Measurements from ENCODE around the gene MESD.

The MESD gene

GRCh38 chr15:80926126-80926525 is 63.5 kb downstream of the MESD start:
- H3K4me3 ChIP-seq (ENCODE audit: insufficient read length, low read depth), result no peak overlapping the region
- no peaks in the 10 kb centered on the region for H3K9me3 ChIP-seq (ENCODE audit: insufficient read depth, low read length)
- TF ChIP-seq ZNF274 (IDR thresholded peaks at IDR 0.05; ENCODE audit: low read depth, low read length) (no peak), YY1 (IDR thresholded peaks at IDR 0.05; ENCODE audit: insufficient read depth, insufficient read length) (no peak), SUZ12 (IDR thresholded peaks at IDR 0.05; ENCODE audit: extremely low read depth, insufficient read depth, insufficient read length) (no peak)
- H3K9ac ChIP-seq (ENCODE audit: insufficient read length, low read depth), result no peak overlapping the region
- H3K4me1 ChIP-seq (ENCODE audit: insufficient read depth, insufficient read length), result no peaks in the 10 kb centered on the region
- H3K27me3 ChIP-seq (ENCODE audit: insufficient read depth, insufficient read length), result no peaks in the 10 kb centered on the region
- no peaks in the 10 kb centered on the region for H3K36me3 ChIP-seq (ENCODE audit: insufficient read depth, insufficient read length, low read length)
- DNase-seq (ENCODE audit: low read depth, low spot score), result no peak

GRCh38 chr15:80925597-80926059 is 64.0 kb downstream of the MESD start:
- Histone ChIP-seq H3K9ac (ENCODE audit: insufficient read length, low read depth) (no peak overlapping the region), H3K4me1 (ENCODE audit: insufficient read depth, insufficient read length) (no peaks in the 10 kb centered on the region), H3K36me3 (ENCODE audit: insufficient read depth, insufficient read length, low read length) (no peaks in the 10 kb centered on the region), H3K4me3 (ENCODE audit: insufficient read length, low read depth) (no peak overlapping the region), H3K9me3 (ENCODE audit: insufficient read depth, low read length) (no peaks in the 10 kb centered on the region), H3K27me3 (ENCODE audit: insufficient read depth, insufficient read length) (no peaks in the 10 kb centered on the region)
- TF ChIP-seq ZNF274 (IDR thresholded peaks at IDR 0.05; ENCODE audit: low read depth, low read length) (no peak), YY1 (IDR thresholded peaks at IDR 0.05; ENCODE audit: insufficient read depth, insufficient read length) (no peak)
- DNase-seq (ENCODE audit: low read depth, low spot score), result no peak

GRCh38 chr15:80924278-80924677 is 65.3 kb downstream of the MESD start:
- no peaks in the 10 kb centered on the region for H3K36me3 ChIP-seq (ENCODE audit: insufficient read depth, insufficient read length, low read length)
- no peak for DNase-seq (ENCODE audit: low read depth, low spot score)
- TF ChIP-seq ZNF274 (IDR thresholded peaks at IDR 0.05; ENCODE audit: low read depth, low read length) (no peak), SUZ12 (IDR thresholded peaks at IDR 0.05; ENCODE audit: extremely low read depth, insufficient read depth, insufficient read length) (no peak), YY1 (IDR thresholded peaks at IDR 0.05; ENCODE audit: insufficient read depth, insufficient read length) (no peak)
- H3K4me1 ChIP-seq (ENCODE audit: insufficient read depth, insufficient read length), result no peaks in the 10 kb centered on the region
- H3K27me3 ChIP-seq (ENCODE audit: insufficient read depth, insufficient read length), result no peaks in the 10 kb centered on the region
- H3K9me3 ChIP-seq (ENCODE audit: insufficient read depth, low read length), result no peaks in the 10 kb centered on the region
- H3K4me3 ChIP-seq (ENCODE audit: insufficient read length, low read depth), result no peak overlapping the region
- no peak overlapping the region for H3K9ac ChIP-seq (ENCODE audit: insufficient read length, low read depth)

GRCh38 chr15:80923668-80924067 is 66.0 kb downstream of the MESD start:
- TF ChIP-seq SUZ12 (IDR thresholded peaks at IDR 0.05; ENCODE audit: extremely low read depth, insufficient read depth, insufficient read length), result no peak
- no peak for TF ChIP-seq ZNF274 (IDR thresholded peaks at IDR 0.05; ENCODE audit: low read depth, low read length)
- no peak for TF ChIP-seq YY1 (IDR thresholded peaks at IDR 0.05; ENCODE audit: insufficient read depth, insufficient read length)
- Histone ChIP-seq H3K27me3 (ENCODE audit: insufficient read depth, insufficient read length) (no peaks in the 10 kb centered on the region), H3K9me3 (ENCODE audit: insufficient read depth, low read length) (no peaks in the 10 kb centered on the region), H3K9ac (ENCODE audit: insufficient read length, low read depth) (no peak overlapping the region), H3K4me3 (ENCODE audit: insufficient read length, low read depth) (no peak overlapping the region), H3K36me3 (ENCODE audit: insufficient read depth, insufficient read length, low read length) (no peaks in the 10 kb centered on the region), H3K4me1 (ENCODE audit: insufficient read depth, insufficient read length) (no peaks in the 10 kb centered on the region)
- DNase-seq (ENCODE audit: low read depth, low spot score), result no peak

GRCh38 chr15:80921736-80922410 is 67.7 kb downstream of the MESD start:
- DNase-seq (ENCODE audit: low read depth, low spot score), result no peak
- Histone ChIP-seq H3K9ac (ENCODE audit: insufficient read length, low read depth) (no peak overlapping the region), H3K27me3 (ENCODE audit: insufficient read depth, insufficient read length) (no peaks in the 10 kb centered on the region), H3K4me3 (ENCODE audit: insufficient read length, low read depth) (no peak overlapping the region), H3K36me3 (ENCODE audit: insufficient read depth, insufficient read length, low read length) (no peaks in the 10 kb centered on the region), H3K4me1 (ENCODE audit: insufficient read depth, insufficient read length) (no peaks in the 10 kb centered on the region), H3K9me3 (ENCODE audit: insufficient read depth, low read length) (no peaks in the 10 kb centered on the region)
- TF ChIP-seq YY1 (IDR thresholded peaks at IDR 0.05; ENCODE audit: insufficient read depth, insufficient read length), result no peak

- Histone ChIP-seq H3K27me3 (ENCODE audit: insufficient read depth, insufficient read length) (no peaks in the 10 kb centered on the region), H3K36me3 (ENCODE audit: insufficient read depth, insufficient read length, low read length) (no peaks in the 10 kb centered on the region), H3K9ac (ENCODE audit: insufficient read length, low read depth) (no peak overlapping the region), H3K4me1 (ENCODE audit: insufficient read depth, insufficient read length) (no peaks in the 10 kb centered on the region), H3K9me3 (ENCODE audit: insufficient read depth, low read length) (no peaks in the 10 kb centered on the region), H3K4me3 (ENCODE audit: insufficient read length, low read depth) (no peak overlapping the region)
- DNase-seq (ENCODE audit: low read depth, low spot score), result no peak
- TF ChIP-seq SUZ12 (IDR thresholded peaks at IDR 0.05; ENCODE audit: extremely low read depth, insufficient read depth, insufficient read length) (no peak), YY1 (IDR thresholded peaks at IDR 0.05; ENCODE audit: insufficient read depth, insufficient read length) (no peak), ZNF274 (IDR thresholded peaks at IDR 0.05; ENCODE audit: low read depth, low read length) (no peak)
Observed at GRCh38 chr15:80920271-80920699, 69.3 kb downstream of the MESD start.

- H3K9ac ChIP-seq (ENCODE audit: insufficient read length, low read depth), result no peak overlapping the region
- no peak for DNase-seq (ENCODE audit: low read depth, low spot score)
- no peak overlapping the region for H3K4me3 ChIP-seq (ENCODE audit: insufficient read length, low read depth)
- H3K36me3 ChIP-seq (ENCODE audit: insufficient read depth, insufficient read length, low read length), result no peaks in the 10 kb centered on the region
- no peak for TF ChIP-seq SUZ12 (IDR thresholded peaks at IDR 0.05; ENCODE audit: extremely low read depth, insufficient read depth, insufficient read length)
- TF ChIP-seq ZNF274 (IDR thresholded peaks at IDR 0.05; ENCODE audit: low read depth, low read length), result no peak
- TF ChIP-seq YY1 (IDR thresholded peaks at IDR 0.05; ENCODE audit: insufficient read depth, insufficient read length), result no peak
- H3K27me3 ChIP-seq (ENCODE audit: insufficient read depth, insufficient read length), result no peaks in the 10 kb centered on the region
- no peaks in the 10 kb centered on the region for H3K9me3 ChIP-seq (ENCODE audit: insufficient read depth, low read length)
- H3K4me1 ChIP-seq (ENCODE audit: insufficient read depth, insufficient read length), result no peaks in the 10 kb centered on the region
Observed at GRCh38 chr15:80918196-80918783, 71.3 kb downstream of the MESD start.

Measured in NT2/D1 (cell line).